Kidney epithelial cell (primary cell): ENCODE results near the gene SERTAD4. TPM values are rescaled to one million over a fixed set of nuclear protein-coding genes. Genes with fewer than 3 reads are reported as not detected.
A peak's percentile ranks its signal among the peaks of the same experiment; 100 is the strongest.
"Not testable (repeated sequence)": the region's sequence is repeated elsewhere in the genome, so short reads cannot be mapped to it uniquely, and the experiment has no call there.

Experiments
- DNase-seq: peaks from one replicate; pipeline ENCODE4 v3.0.0-alpha.2; 2010; ENCODE audit warnings: low read depth
- H3K27me3 ChIP-seq: 2 replicates; pipeline ENCODE4 v1.6.0; 2011; ENCODE audit warnings: low read length; ENCODE audit not compliant: control insufficient read depth, insufficient read depth
- H3K36me3 ChIP-seq: 2 replicates; pipeline ENCODE4 v1.5.1; 2011; ENCODE audit warnings: low read length; ENCODE audit not compliant: control insufficient read depth, insufficient read depth
- H3K4me3 ChIP-seq: 2 replicates; pipeline ENCODE4 v1.5.1; 2011; ENCODE audit warnings: low read depth, mild to moderate bottlenecking, control low read depth, low read length
- total RNA-seq: library from RNA; depleted of rRNA; stranded (reverse); fragments of >200 nt; gene quantifications from 2 replicates; pipeline ENCODE4 v1.2.3, GENCODE V29; 2015
- TF ChIP-seq, protein P1 (sequence below): IDR thresholded peaks from 2 replicates; pipeline ENCODE4 v1.5.1; 2011; ENCODE audit warnings: mild to moderate bottlenecking, moderate library complexity, low read length, control low read depth, inconsistent platforms; ENCODE audit not compliant: insufficient read depth, poor library complexity, severe bottlenecking

Gene SERTAD4
- total RNA-seq, 1 donor from 2014 or later = 10.6 TPM

- DNase-seq = no peak
- Histone ChIP-seq H3K4me3 (no peak overlapping the region), H3K36me3 (no peaks in the 10 kb centered on the region), H3K27me3 (no peaks in the 10 kb centered on the region)
- TF ChIP-seq, protein P1, sequence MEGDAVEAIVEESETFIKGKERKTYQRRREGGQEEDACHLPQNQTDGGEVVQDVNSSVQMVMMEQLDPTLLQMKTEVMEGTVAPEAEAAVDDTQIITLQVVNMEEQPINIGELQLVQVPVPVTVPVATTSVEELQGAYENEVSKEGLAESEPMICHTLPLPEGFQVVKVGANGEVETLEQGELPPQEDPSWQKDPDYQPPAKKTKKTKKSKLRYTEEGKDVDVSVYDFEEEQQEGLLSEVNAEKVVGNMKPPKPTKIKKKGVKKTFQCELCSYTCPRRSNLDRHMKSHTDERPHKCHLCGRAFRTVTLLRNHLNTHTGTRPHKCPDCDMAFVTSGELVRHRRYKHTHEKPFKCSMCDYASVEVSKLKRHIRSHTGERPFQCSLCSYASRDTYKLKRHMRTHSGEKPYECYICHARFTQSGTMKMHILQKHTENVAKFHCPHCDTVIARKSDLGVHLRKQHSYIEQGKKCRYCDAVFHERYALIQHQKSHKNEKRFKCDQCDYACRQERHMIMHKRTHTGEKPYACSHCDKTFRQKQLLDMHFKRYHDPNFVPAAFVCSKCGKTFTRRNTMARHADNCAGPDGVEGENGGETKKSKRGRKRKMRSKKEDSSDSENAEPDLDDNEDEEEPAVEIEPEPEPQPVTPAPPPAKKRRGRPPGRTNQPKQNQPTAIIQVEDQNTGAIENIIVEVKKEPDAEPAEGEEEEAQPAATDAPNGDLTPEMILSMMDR = peak; percentile 23
Measured at GRCh38 chr1:210264496-210265380, 32.1 kb downstream of the SERTAD4 start.

GRCh38 chr1:210265392-210265955 lies 32.9 kb downstream of the SERTAD4 start:
- not testable (repeated sequence) for DNase-seq, H3K4me3 ChIP-seq, H3K27me3 ChIP-seq, H3K36me3 ChIP-seq

DNA sequence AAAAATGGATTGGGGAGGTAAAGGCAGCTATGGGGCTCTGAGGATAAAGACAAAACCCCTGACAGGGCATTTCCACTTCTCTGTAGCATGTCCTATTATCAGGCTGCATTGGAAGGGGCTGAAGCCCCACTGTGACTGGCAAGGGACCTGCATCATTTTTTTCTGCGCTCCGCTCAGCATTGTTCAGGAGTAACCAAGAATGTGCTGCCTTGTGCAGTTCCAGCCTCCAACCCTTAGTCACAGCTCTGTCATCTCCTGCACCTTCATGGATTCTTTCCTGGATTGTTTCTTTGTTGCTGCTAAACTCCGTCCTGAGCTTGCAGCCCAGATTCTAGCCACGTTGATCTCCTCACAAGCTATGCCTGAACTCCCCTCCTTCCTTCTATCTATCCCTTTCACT lies 37.4 kb downstream of the SERTAD4 start:
- H3K4me3 ChIP-seq = no peak overlapping the region
- TF ChIP-seq, protein P1 = no peak
- H3K36me3 ChIP-seq = no peaks in the 10 kb centered on the region
- no peak for DNase-seq
- H3K27me3 ChIP-seq = no peaks in the 10 kb centered on the region

- TF ChIP-seq, protein P1 = no peak
- DNase-seq = no peak
- H3K4me3 ChIP-seq = no peak overlapping the region
- no peaks in the 10 kb centered on the region for H3K27me3 ChIP-seq
- no peaks in the 10 kb centered on the region for H3K36me3 ChIP-seq
Measured at GRCh38 chr1:210272666-210273065, 40.1 kb downstream of the SERTAD4 start.

GRCh38 chr1:210280221-210280620 lies 47.6 kb downstream of the SERTAD4 start:
- Histone ChIP-seq H3K27me3 (peaks cover 2% of the 10 kb centered on the region), H3K4me3 (no peak overlapping the region), H3K36me3 (no peaks in the 10 kb centered on the region)
- no peak for DNase-seq
- TF ChIP-seq, protein P1 = no peak

DNA sequence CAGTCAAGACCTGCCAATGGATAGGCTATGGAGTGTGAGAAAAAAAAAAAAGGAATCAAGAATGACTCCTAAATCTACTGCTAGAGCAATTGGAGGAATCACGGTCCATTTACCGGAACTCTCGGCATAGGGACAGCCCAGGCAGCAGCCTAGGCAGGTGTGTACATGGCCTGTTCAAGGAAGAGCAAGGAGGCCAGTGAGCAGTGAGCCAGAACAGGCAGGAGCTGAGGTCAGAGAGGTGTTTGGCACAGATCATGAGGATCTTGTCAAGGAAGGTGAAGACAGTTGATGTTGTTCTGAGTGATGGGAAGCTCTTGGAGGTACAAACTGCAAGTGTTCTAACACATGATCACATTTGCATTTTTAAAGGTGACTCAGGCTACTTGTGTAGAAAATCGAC lies 55.5 kb downstream of the SERTAD4 start:
- peaks cover 5% of the 10 kb centered on the region for H3K27me3 ChIP-seq
- no peak for DNase-seq
- no peaks in the 10 kb centered on the region for H3K36me3 ChIP-seq
- no peak overlapping the region for H3K4me3 ChIP-seq
- TF ChIP-seq, protein P1 = no peak
